ENCODE measurements around the gene STARD13.

STARD13 gene

GRCh38 chr13:33205224-33205623 lies 80.3 kb downstream of the STARD13 start:
- no peak overlapping the region for H3K4me3 Mint-ChIP-seq
- DNase-seq (ENCODE audit: low spot score in 2 of 2) (no peak), ATAC-seq (replicated peaks; ENCODE audit: extremely low read depth, poor library complexity, severe bottlenecking) (no peak)
- H3K4me1 Mint-ChIP-seq = no peaks in the 10 kb centered on the region
- no peak overlapping the region for H3K27ac Mint-ChIP-seq (ENCODE audit: low read depth)
- no peaks in the 10 kb centered on the region for H3K36me3 Mint-ChIP-seq (ENCODE audit: insufficient read depth)
- H3K9me3 Mint-ChIP-seq = no peaks in the 10 kb centered on the region
- H3K27me3 Mint-ChIP-seq = peaks cover 37% of the 10 kb centered on the region

GRCh38 chr13:33204130-33204927 lies 81.2 kb downstream of the STARD13 start:
- H3K9me3 Mint-ChIP-seq = no peaks in the 10 kb centered on the region
- H3K27ac Mint-ChIP-seq (ENCODE audit: low read depth) = no peak overlapping the region
- DNase-seq (ENCODE audit: low spot score in 2 of 2) (no peak), ATAC-seq (replicated peaks; ENCODE audit: extremely low read depth, poor library complexity, severe bottlenecking) (no peak)
- no peak overlapping the region for H3K4me3 Mint-ChIP-seq
- H3K4me1 Mint-ChIP-seq = no peaks in the 10 kb centered on the region
- H3K36me3 Mint-ChIP-seq (ENCODE audit: insufficient read depth) = no peaks in the 10 kb centered on the region
- peaks cover 33% of the 10 kb centered on the region for H3K27me3 Mint-ChIP-seq

GRCh38 chr13:33202644-33203169 lies 82.8 kb downstream of the STARD13 start:
- no peak for ATAC-seq (replicated peaks; ENCODE audit: extremely low read depth, poor library complexity, severe bottlenecking)
- no peaks in the 10 kb centered on the region for H3K4me1 Mint-ChIP-seq
- no peak overlapping the region for H3K4me3 Mint-ChIP-seq
- H3K27ac Mint-ChIP-seq (ENCODE audit: low read depth) = no peak overlapping the region
- DNase-seq (ENCODE audit: low spot score in 2 of 2) = no peak
- no peaks in the 10 kb centered on the region for H3K36me3 Mint-ChIP-seq (ENCODE audit: insufficient read depth)
- no peaks in the 10 kb centered on the region for H3K9me3 Mint-ChIP-seq
- H3K27me3 Mint-ChIP-seq = peaks cover 16% of the 10 kb centered on the region

- no peak overlapping the region for H3K27ac Mint-ChIP-seq (ENCODE audit: low read depth)
- DNase-seq (ENCODE audit: low spot score in 2 of 2) = no peak
- H3K9me3 Mint-ChIP-seq = no peaks in the 10 kb centered on the region
- no peak for ATAC-seq (replicated peaks; ENCODE audit: extremely low read depth, poor library complexity, severe bottlenecking)
- H3K36me3 Mint-ChIP-seq (ENCODE audit: insufficient read depth) = no peaks in the 10 kb centered on the region
- H3K27me3 Mint-ChIP-seq = peaks cover 11% of the 10 kb centered on the region
- H3K4me3 Mint-ChIP-seq = no peak overlapping the region
- H3K4me1 Mint-ChIP-seq = no peaks in the 10 kb centered on the region
Observed at GRCh38 chr13:33201659-33202058, 83.9 kb downstream of the STARD13 start.

- no peaks in the 10 kb centered on the region for H3K9me3 Mint-ChIP-seq
Observed at GRCh38 chr13:33199289-33199850, 86.2 kb downstream of the STARD13 start.

GRCh38 chr13:33197541-33197971 lies 88.0 kb downstream of the STARD13 start:
- DNase-seq (ENCODE audit: low spot score in 2 of 2) (no peak), ATAC-seq (replicated peaks; ENCODE audit: extremely low read depth, poor library complexity, severe bottlenecking) (no peak)
- Mint-ChIP-seq H3K27ac (ENCODE audit: low read depth) (no peak overlapping the region), H3K9me3 (no peaks in the 10 kb centered on the region), H3K27me3 (peaks cover 7% of the 10 kb centered on the region), H3K4me3 (no peak overlapping the region), H3K4me1 (peaks cover 10% of the 10 kb centered on the region), H3K36me3 (ENCODE audit: insufficient read depth) (no peaks in the 10 kb centered on the region)

More at GRCh38 chr13:33199289-33199850, 86.2 kb downstream of the STARD13 start:
- Mint-ChIP-seq H3K4me3 (no peak overlapping the region), H3K36me3 (ENCODE audit: insufficient read depth) (no peaks in the 10 kb centered on the region), H3K27me3 (peaks cover 11% of the 10 kb centered on the region), H3K27ac (ENCODE audit: low read depth) (no peak overlapping the region), H3K4me1 (no peaks in the 10 kb centered on the region)
- no peak for DNase-seq (ENCODE audit: low spot score in 2 of 2)
- no peak for ATAC-seq (replicated peaks; ENCODE audit: extremely low read depth, poor library complexity, severe bottlenecking)

- no peak for ATAC-seq (replicated peaks; ENCODE audit: extremely low read depth, poor library complexity, severe bottlenecking)
- H3K27me3 Mint-ChIP-seq = no peaks in the 10 kb centered on the region
- peaks cover 10% of the 10 kb centered on the region for H3K4me1 Mint-ChIP-seq
- no peak overlapping the region for H3K27ac Mint-ChIP-seq (ENCODE audit: low read depth)
- no peaks in the 10 kb centered on the region for H3K9me3 Mint-ChIP-seq
- DNase-seq (ENCODE audit: low spot score in 2 of 2) = no peak
- no peak overlapping the region for H3K4me3 Mint-ChIP-seq
- H3K36me3 Mint-ChIP-seq (ENCODE audit: insufficient read depth) = no peaks in the 10 kb centered on the region
Observed at GRCh38 chr13:33196767-33197166, 88.8 kb downstream of the STARD13 start.

GRCh38 chr13:33195693-33196464 lies 89.7 kb downstream of the STARD13 start:
- H3K27me3 Mint-ChIP-seq = no peaks in the 10 kb centered on the region
- H3K4me1 Mint-ChIP-seq = peaks cover 10% of the 10 kb centered on the region

GRCh38 chr13:33194820-33195692 lies 90.5 kb downstream of the STARD13 start:
- ATAC-seq (replicated peaks; ENCODE audit: extremely low read depth, poor library complexity, severe bottlenecking) (no peak), DNase-seq (ENCODE audit: low spot score in 2 of 2) (no peak)
- Mint-ChIP-seq H3K36me3 (ENCODE audit: insufficient read depth) (no peaks in the 10 kb centered on the region), H3K27me3 (no peaks in the 10 kb centered on the region), H3K9me3 (no peaks in the 10 kb centered on the region), H3K4me1 (peaks cover 10% of the 10 kb centered on the region), H3K4me3 (no peak overlapping the region), H3K27ac (ENCODE audit: low read depth) (no peak overlapping the region)

More at GRCh38 chr13:33195693-33196464, 89.7 kb downstream of the STARD13 start:
- Mint-ChIP-seq H3K36me3 (ENCODE audit: insufficient read depth) (no peaks in the 10 kb centered on the region), H3K27ac (ENCODE audit: low read depth) (no peak overlapping the region), H3K4me3 (no peak overlapping the region), H3K9me3 (no peaks in the 10 kb centered on the region)
- DNase-seq (ENCODE audit: low spot score in 2 of 2) (no peak), ATAC-seq (replicated peaks; ENCODE audit: extremely low read depth, poor library complexity, severe bottlenecking) (no peak)

- ATAC-seq (replicated peaks; ENCODE audit: extremely low read depth, poor library complexity, severe bottlenecking) (no peak), DNase-seq (ENCODE audit: low spot score in 2 of 2) (no peak)
- H3K4me1 Mint-ChIP-seq = peaks cover 10% of the 10 kb centered on the region
- H3K27ac Mint-ChIP-seq (ENCODE audit: low read depth) = no peak overlapping the region
- H3K36me3 Mint-ChIP-seq (ENCODE audit: insufficient read depth) = no peaks in the 10 kb centered on the region
- H3K27me3 Mint-ChIP-seq = peaks cover 14% of the 10 kb centered on the region
- H3K4me3 Mint-ChIP-seq = no peak overlapping the region
- H3K9me3 Mint-ChIP-seq = no peaks in the 10 kb centered on the region
Observed at GRCh38 chr13:33193428-33193974, 92.1 kb downstream of the STARD13 start.

GRCh38 chr13:33191425-33192210 lies 93.9 kb downstream of the STARD13 start:
- Mint-ChIP-seq H3K4me3 (no peak overlapping the region), H3K4me1 (peaks cover 15% of the 10 kb centered on the region), H3K9me3 (no peaks in the 10 kb centered on the region), H3K27ac (ENCODE audit: low read depth) (no peak overlapping the region), H3K27me3 (peaks cover 14% of the 10 kb centered on the region), H3K36me3 (ENCODE audit: insufficient read depth) (no peaks in the 10 kb centered on the region)
- ATAC-seq (replicated peaks; ENCODE audit: extremely low read depth, poor library complexity, severe bottlenecking) = no peak
- DNase-seq (ENCODE audit: low spot score in 2 of 2) = no peak

Data from central memory CD8-positive, alpha-beta T cell (primary cell).